HepG2 (cell line): Measurements from ENCODE around the gene ZNF845. TPM values are rescaled to one million over a fixed set of nuclear protein-coding genes. Genes with fewer than 3 reads are reported as not detected.
"Not testable (repeated sequence)": the region's sequence is repeated elsewhere in the genome, so short reads cannot be mapped to it uniquely, and the experiment has no call there.

ENCODE experiments used
- ATAC-seq: fragments of 200-7000 bp; cut with Tn5 transposase; 3 replicates; pipeline ENCODE4 v1.9.1; 2020; ENCODE audit warnings: mild to moderate bottlenecking, moderate library complexity
- BruUV-seq: library from RNA; stranded (reverse); fragments of 400-500 nt; replicated peaks from 2 replicates; lab custom pipeline; 2021; lab: Mats Ljungman, UMichigan
- CTCF ChIA-PET: fragments of 300-600 bp; formaldehyde crosslinking; extraction: SDS; loops from one replicate; lab custom pipeline; 2021; ENCODE audit warnings: low total read pairs, inconsistent platforms, low intra/inter-chr PET ratio; lab: Yijun Ruan, JAX
- POLR2A ChIA-PET: fragments of 350-600 bp; sonication (Branson Sonifier 250); formaldehyde crosslinking; loops from one replicate; lab custom pipeline; 2020; ENCODE audit warnings: antibody characterized with exemption, inconsistent platforms; lab: Yijun Ruan, JAX
- DNase-seq: peaks from one replicate; pipeline ENCODE4 v3.0.0-alpha.2; 2015; ENCODE audit warnings: low spot score
- FAIRE-seq: peaks from 3 replicates; lab custom pipeline; 2011; peaks lifted over from hg19 to GRCh38; lab: Jason Lieb, UNC
- H2AFZ ChIP-seq: one replicate; pipeline ENCODE4 v1.6.1; 2011; ENCODE audit warnings: low read length, inconsistent platforms
- H3K27ac ChIP-seq: fragments of 300-600 bp; 3 replicates; pipeline ENCODE4 v1.8.0; 2011; ENCODE audit warnings: mixed run types, mild to moderate bottlenecking, mixed read lengths, low read length, inconsistent platforms; ENCODE audit not compliant: insufficient read depth; ENCODE audit errors: extremely low read length
- H3K27me3 ChIP-seq, 2 experiments: fragments of 200-600 bp in 1 of 2; 2 replicates in 1 of 2; 3 replicates in 1 of 2; pipeline versions ENCODE4 v1.6.0 to v1.8.0; 2011; ENCODE audit warnings: low read length in 2 of 2, mild to moderate bottlenecking in 2 of 2, moderate library complexity in 2 of 2, inconsistent platforms in 1 of 2; ENCODE audit not compliant: insufficient read depth in 2 of 2, control insufficient read depth in 1 of 2
- H3K36me3 ChIP-seq, 2 experiments: fragments of 200-600 bp in 1 of 2; replicated peaks in 1 of 2; 2 replicates in 1 of 2; 3 replicates in 1 of 2; pipeline versions ENCODE4 v1.5.1 to v1.8.0; 2011; ENCODE audit warnings: low read length in 2 of 2, inconsistent platforms in 1 of 2; ENCODE audit not compliant: insufficient read depth in 2 of 2, control insufficient read depth in 1 of 2
- H3K4me1 ChIP-seq: 2 replicates; pipeline ENCODE4 v1.5.1; 2012; ENCODE audit warnings: low read length, inconsistent platforms; ENCODE audit not compliant: insufficient read depth
- H3K4me2 ChIP-seq: 2 replicates; pipeline ENCODE4 v1.6.0; 2011; ENCODE audit warnings: low read depth, low read length, inconsistent platforms
- H3K4me3 ChIP-seq, 3 experiments: fragments of 200-600 bp in 1 of 3; sonication (generic), shearing (Covaris generic) in 1 of 3; replicated peaks in 1 of 3; 2 replicates each; pipeline ENCODE4 v1.5.1; 2011 to 2016; ENCODE audit warnings: low read length in 3 of 3, inconsistent platforms in 2 of 3, low read depth in 2 of 3, mild to moderate bottlenecking in 2 of 3, control low read depth in 1 of 3, mixed read lengths in 1 of 3; ENCODE audit not compliant: insufficient read depth in 1 of 3
- H3K79me2 ChIP-seq: one replicate; pipeline ENCODE4 v1.6.1; 2011; ENCODE audit warnings: low read length, inconsistent platforms; ENCODE audit not compliant: insufficient read depth
- H3K9ac ChIP-seq: 2 replicates; pipeline ENCODE4 v1.6.0; 2011; ENCODE audit warnings: mild to moderate bottlenecking, low read depth, low read length, inconsistent platforms; ENCODE audit not compliant: insufficient read depth
- H3K9me3 ChIP-seq: 2 replicates; pipeline ENCODE4 v1.5.1; 2012; ENCODE audit warnings: mild to moderate bottlenecking, low read length
- H4K20me1 ChIP-seq: 2 replicates; pipeline ENCODE4 v1.6.0; 2011; ENCODE audit warnings: inconsistent platforms, mild to moderate bottlenecking, low read length, moderate library complexity; ENCODE audit not compliant: insufficient read depth
- AGO1 ChIP-seq: fragments of 200-400 bp; formaldehyde crosslinking; IDR thresholded peaks from 2 replicates; pipeline ENCODE4 v1.6.1; 2017; ENCODE audit warnings: mild to moderate bottlenecking, low read depth, low read length, moderate library complexity; ENCODE audit not compliant: poor library complexity, severe bottlenecking
- IKZF4 ChIP-seq: sonication (generic); formaldehyde crosslinking; IDR thresholded peaks from 2 replicates; pipeline ENCODE4 v1.5.1; 2020; ENCODE audit warnings: borderline replicate concordance, mild to moderate bottlenecking, low read depth, missing genetic modification reagents; ENCODE audit errors: not compliant biosample characterization
- NR2F1 ChIP-seq, 2 experiments: fragments of 450-650 bp in 1 of 2; formaldehyde crosslinking in 1 of 2; IDR thresholded peaks; 2 replicates each; pipeline versions ENCODE4 v1.5.0 to v1.6.1; 2016 to 2020; ENCODE audit warnings: mild to moderate bottlenecking in 1 of 2, missing compliant biosample characterization in 1 of 2, missing genetic modification reagents in 1 of 2, moderate library complexity in 1 of 2
- ZNF260 ChIP-seq: sonication (generic); formaldehyde crosslinking; IDR thresholded peaks from 2 replicates; pipeline ENCODE4 v1.4.0; 2020; ENCODE audit warnings: missing genetic modification reagents, low read depth, mild to moderate bottlenecking, borderline replicate concordance
- ZNF350 ChIP-seq: sonication (generic); formaldehyde crosslinking; IDR thresholded peaks from 2 replicates; pipeline ENCODE4 v1.4.0; 2020; ENCODE audit warnings: mild to moderate bottlenecking, low read depth, missing genetic modification reagents, borderline replicate concordance
- ZNF460 ChIP-seq: sonication (generic); formaldehyde crosslinking; IDR thresholded peaks from 2 replicates; pipeline ENCODE4 v1.5.1; 2020; ENCODE audit warnings: missing genetic modification reagents, mild to moderate bottlenecking, borderline replicate concordance
- ZNF530 ChIP-seq: sonication (generic); formaldehyde crosslinking; IDR thresholded peaks from 2 replicates; pipeline ENCODE4 v1.5.0; 2020; ENCODE audit warnings: low read depth, mild to moderate bottlenecking, missing genetic modification reagents
- WGBS: methylation state at CpG from one replicate; pipeline ENCODE4 v1.1.6; 2017; ENCODE audit warnings: low lambda C conversion rate; 5-methylcytosine and 5-hydroxymethylcytosine counted together
- in situ Hi-C: cut with HindIII; loops from 2 replicates; pipeline ENCODE4 v1.10.0; 2017; ENCODE audit warnings: low pct_unique_long_range_greater_than_20kb; ENCODE audit not compliant: extremely low pct_ligation_motif_present
- intact Hi-C: fragments of 100-400 bp; cut with micrococcal nuclease; formaldehyde crosslinking; loops from one replicate; pipeline ENCODE4 v1.10.0; 2022; ENCODE audit not compliant: unreplicated experiment
- polyA plus RNA-seq, 8 experiments: library from polyadenylated mRNA; depleted of rRNA in 3 of 8; stranded (reverse) in 7 of 8; unstranded in 1 of 8; fragments of >200 nt; fragmentation: Illumina TruSeq in 4 of 8; extraction: Trizol in 4 of 8; gene quantifications; 2 replicates each; pipeline versions ENCODE4 v1.2.1 to v1.2.3, GENCODE V29; 2011 to 2016; ENCODE audit warnings: low read depth in 4 of 8, missing spikeins in 1 of 8, mixed read lengths in 1 of 8; ENCODE audit not compliant: insufficient read depth in 1 of 8
- total RNA-seq, 5 experiments: library from RNA; depleted of rRNA; stranded (reverse); fragments of >200 nt; fragmentation: Illumina TruSeq; extraction: Trizol; gene quantifications; 2 replicates each; pipeline ENCODE4 v1.2.3, GENCODE V29; 2016; ENCODE audit warnings: low read depth in 1 of 5

ZNF845 gene
- total and polyA plus RNA-seq, 2 of the 13 experiments (the other 11 are each of a cell fraction or from before 2014, with no cell fraction given) = 1.7 to 9.6 TPM

GRCh38 chr19:53357821-53358581 lies 24.5 kb downstream of the ZNF845 start:
- intact Hi-C loops (no loop called here), in situ Hi-C loops (no loop called here)
- Histone ChIP-seq H3K4me2 (no peak overlapping the region), H3K4me3 (no peak overlapping the region), H3K9me3 (peaks cover 55% of the 10 kb centered on the region), H3K27ac (no peak overlapping the region), H2AFZ (no peak overlapping the region), H3K36me3 (no peaks in the 10 kb centered on the region; a peak in 1 of 5 replicates), H3K9ac (no peak overlapping the region), H3K4me1 (no peaks in the 10 kb centered on the region), H4K20me1 (no peaks in the 10 kb centered on the region), H3K79me2 (no peaks in the 10 kb centered on the region), H3K27me3 (no peaks in the 10 kb centered on the region)
- POLR2A ChIA-PET = no interaction called here
- no TSS peak for BruUV-seq
- DNase-seq = no peak
- CTCF ChIA-PET = no interaction called here
- TF ChIP-seq ZNF460 (CRISPR knock-in tag) (no peak), NR2F1 (CRISPR knock-in tag; IDR thresholded peaks at IDR 0.05) (no peak), ZNF350 (CRISPR knock-in tag) (no peak), ZNF260 (no peak), IKZF4 (CRISPR knock-in tag) (no peak), ZNF530 (CRISPR knock-in tag) (no peak), AGO1 (no peak)
- ATAC-seq = no peak
- 87% methylated on average over 35 of the region's 35 CpGs for WGBS
- no peak for FAIRE-seq

GRCh38 chr19:53360056-53360455 lies 26.5 kb downstream of the ZNF845 start:
- H4K20me1 ChIP-seq, H3K27me3 ChIP-seq, H3K4me2 ChIP-seq, BruUV-seq, H3K27ac ChIP-seq, H3K79me2 ChIP-seq, in situ Hi-C loops, CTCF ChIA-PET, FAIRE-seq, DNase-seq, H2AFZ ChIP-seq, intact Hi-C loops, H3K4me3 ChIP-seq, ATAC-seq, H3K4me1 ChIP-seq, H3K36me3 ChIP-seq, H3K9ac ChIP-seq, POLR2A ChIA-PET: not testable (repeated sequence)
- WGBS = 56% methylated on average over 10 of the region's 10 CpGs
- H3K9me3 ChIP-seq = peaks cover 35% of the 10 kb centered on the region
